ENCODE data around the gene SF3B3.

Gene SF3B3

GRCh38 chr16:70589998-70590471 lies 66.4 kb downstream of the SF3B3 start:
- DNase-seq (ENCODE audit: low read depth, low spot score) = peak; percentile 59

DNA sequence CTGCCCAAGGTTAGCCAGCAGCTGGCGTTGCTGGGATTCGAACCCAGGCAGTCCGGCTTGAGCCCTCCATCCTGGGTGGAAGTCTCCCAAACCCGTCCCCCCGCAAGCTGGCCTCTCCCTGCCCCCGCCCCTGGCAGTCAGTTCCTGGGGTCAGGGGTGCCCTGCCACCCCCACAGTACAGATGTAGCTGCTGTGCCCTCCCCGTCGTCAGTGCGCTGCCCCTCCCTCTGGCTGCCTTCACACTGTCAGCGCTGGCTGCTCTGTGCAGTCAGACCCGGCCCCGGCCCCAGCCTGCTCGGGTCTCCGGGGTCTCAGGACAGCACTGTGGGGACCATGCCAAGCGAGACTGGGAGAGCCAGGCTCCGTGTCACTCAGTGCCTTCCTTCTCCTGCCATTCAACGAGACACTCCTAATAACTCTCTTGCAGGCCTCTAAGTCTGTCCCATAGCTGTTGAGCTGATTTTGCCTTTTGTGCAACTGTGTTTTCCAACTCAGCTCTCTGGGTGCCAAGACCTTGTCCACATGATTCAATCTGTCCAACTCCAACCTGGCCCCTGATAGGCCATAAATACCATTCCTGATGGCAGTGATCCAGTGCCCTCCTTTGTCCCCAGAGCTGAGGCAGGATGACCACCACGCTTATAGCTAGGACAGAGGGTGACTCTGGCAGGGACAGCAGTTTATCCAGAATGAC lies 67.3 kb downstream of the SF3B3 start:
- DNase-seq (ENCODE audit: low read depth, low spot score) = no peak

DNA sequence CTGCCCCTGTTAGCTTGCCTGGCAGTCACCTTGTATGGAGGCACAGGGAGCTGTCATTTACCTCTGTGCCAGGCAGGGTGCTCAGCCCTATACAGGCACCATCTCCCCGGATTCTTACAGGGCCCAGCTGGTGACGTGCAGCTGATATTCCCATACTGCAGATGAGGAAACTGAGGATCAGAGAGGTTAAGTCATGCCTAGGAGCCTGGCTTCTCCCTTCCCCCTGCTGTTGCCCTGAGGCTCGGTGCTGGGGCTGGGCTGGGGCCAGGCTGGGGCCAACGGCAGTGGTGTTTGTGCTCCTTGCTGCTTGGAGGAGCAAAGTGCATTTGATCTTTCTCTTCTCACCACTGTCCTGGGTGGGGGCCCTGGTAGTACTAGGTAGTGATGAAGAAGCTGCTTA lies 68.0 kb downstream of the SF3B3 start:
- no peak for DNase-seq (ENCODE audit: low read depth, low spot score)

- no peak for DNase-seq (ENCODE audit: low read depth, low spot score)
Observed at GRCh38 chr16:70592106-70592571, 68.5 kb downstream of the SF3B3 start.

- no peak for DNase-seq (ENCODE audit: low read depth, low spot score)
Observed at GRCh38 chr16:70593544-70593943, 69.9 kb downstream of the SF3B3 start.

GRCh38 chr16:70594569-70594968 lies 71.0 kb downstream of the SF3B3 start:
- no peak for DNase-seq (ENCODE audit: low read depth, low spot score)

GRCh38 chr16:70597135-70597835 lies 73.7 kb downstream of the SF3B3 start:
- no peak for DNase-seq (ENCODE audit: low read depth, low spot score)

- no peak for DNase-seq (ENCODE audit: low read depth, low spot score)
Observed at GRCh38 chr16:70598937-70599503, 75.4 kb downstream of the SF3B3 start.

GRCh38 chr16:70600730-70601129 lies 77.1 kb downstream of the SF3B3 start:
- no peak for DNase-seq (ENCODE audit: low read depth, low spot score)

DNA sequence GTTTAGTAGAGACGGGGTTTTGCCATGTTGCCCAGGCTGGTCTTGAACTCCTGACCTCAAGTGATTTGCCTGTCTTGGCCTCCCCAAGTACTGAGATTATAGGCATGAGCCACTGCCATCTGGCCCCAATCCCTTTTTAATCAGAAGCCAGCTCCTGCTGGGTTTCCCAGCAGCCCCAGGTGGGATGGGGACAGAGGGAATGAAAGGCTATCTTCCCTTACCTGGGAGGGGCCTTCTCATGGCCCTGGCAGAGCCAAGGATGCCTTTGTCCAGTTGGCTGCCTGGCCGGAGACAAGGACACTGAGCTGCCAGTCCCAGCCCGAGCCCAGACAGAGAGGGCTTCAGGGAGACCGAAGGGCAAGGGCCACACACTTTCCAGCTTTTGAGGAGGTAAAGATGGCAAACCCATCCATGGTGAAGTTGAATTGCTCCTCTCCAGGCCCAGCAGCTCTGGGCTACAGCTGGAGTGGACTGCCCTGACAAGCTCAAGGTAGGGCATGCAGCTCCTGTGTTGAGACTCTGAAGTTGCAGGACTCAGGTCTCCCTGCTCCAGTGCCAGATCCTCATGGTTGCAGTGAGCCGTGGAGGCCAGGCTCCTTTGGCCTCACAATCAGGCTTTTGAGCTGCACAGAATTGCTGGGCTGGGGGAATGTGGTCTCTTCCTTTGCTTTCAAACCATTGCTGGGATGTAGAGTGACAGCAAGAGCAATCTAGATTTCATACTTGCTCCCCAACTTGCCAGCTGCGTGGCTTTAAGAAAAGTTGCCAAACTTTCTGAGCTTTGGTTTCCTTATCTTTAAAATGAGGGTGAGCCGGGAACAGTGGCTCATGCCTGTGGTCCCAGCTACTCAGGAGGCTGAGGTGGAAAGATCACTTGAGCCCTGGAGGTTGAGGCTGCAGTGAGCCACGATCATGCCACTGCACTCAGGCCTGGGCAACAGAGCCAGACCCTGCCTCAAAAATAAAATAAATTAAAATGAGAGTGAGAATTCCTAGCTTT lies 78.3 kb downstream of the SF3B3 start:
- no peak for DNase-seq (ENCODE audit: low read depth, low spot score)

DNA sequence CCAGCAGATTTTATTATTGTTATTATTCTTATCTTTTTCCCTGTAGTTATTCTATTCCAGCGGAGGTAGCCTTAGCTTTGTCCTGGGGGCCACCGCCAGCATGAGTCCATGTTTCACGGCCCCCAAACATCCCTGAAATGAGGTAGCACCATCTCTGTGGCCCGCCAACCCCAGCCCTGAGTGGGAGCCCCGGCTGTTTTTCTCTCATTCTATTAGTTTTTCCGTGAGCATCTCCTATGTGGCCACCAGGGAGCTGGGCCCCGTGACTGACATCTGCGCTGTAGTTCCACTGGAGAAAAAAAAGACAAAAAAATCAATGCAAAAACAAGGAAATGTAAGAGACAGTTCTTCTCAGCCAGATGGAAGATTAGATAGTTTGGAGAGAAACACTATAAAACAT lies 79.2 kb downstream of the SF3B3 start:
- DNase-seq (ENCODE audit: low read depth, low spot score) = no peak

DNA sequence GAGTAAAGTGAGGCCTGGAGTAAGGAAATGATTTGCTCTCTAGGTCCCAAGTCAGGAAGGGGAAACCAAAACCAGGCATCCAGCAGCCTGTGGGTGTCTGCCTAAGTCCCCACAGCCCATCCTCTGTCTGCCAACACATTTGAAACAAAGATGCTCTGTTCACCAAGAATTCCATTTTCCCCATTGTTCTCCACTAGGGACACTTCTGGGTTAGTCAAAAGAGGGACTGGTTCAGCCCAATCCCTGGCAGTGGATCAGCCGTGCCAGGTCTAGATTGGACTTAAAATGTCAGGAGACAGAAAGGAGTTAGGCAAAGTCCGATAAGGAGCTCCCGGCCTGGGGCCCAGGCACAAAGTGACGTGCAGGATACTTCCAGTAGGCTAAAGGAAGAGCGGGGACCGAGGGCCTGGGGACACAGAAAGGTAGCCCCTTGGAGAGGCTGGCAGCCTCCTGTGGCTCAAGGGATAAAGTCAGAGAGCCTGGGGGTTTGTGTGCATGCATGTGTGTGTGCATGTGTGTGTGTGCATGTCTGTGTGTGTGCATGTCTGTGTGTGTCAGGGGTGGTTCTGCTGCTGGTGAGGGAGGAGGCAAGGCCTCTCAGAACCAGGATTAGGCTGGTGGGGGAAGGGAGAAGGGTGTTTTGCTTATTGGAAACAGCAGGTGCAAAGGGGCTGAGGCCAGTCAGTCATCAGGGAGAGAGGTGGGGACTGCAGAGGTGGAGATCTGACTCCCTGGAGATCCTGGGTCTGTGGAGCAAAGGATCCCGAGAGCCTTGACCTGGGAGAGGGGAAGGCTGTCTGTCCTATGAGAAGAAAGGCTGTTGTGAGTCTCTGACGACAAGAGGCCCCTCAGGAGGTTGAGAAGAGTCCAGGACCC lies 81.0 kb downstream of the SF3B3 start:
- DNase-seq (ENCODE audit: low read depth, low spot score) = no peak

DNA sequence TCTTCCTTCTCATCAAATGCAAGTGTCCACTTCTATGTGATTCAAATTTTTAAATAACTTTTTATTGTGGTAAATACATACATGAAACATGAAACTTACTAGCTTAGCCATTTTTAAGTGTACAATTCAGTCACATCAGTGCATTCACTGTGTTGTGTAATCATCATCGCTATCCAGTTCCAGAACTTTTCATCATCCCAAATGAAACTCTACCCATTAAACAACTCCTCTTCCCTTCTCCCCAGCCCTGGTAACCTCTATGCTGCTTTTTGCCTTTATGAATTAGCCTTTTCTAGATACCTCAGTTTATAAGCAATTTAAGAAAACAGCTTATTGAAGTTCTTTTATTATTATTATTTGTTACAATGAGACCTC lies 81.7 kb downstream of the SF3B3 start:
- no peak for DNase-seq (ENCODE audit: low read depth, low spot score)

- no peak for DNase-seq (ENCODE audit: low read depth, low spot score)
Observed at GRCh38 chr16:70608521-70608920, 84.9 kb downstream of the SF3B3 start.

GRCh38 chr16:70610273-70611223 lies 86.9 kb downstream of the SF3B3 start:
- DNase-seq (ENCODE audit: low read depth, low spot score) = no peak

GRCh38 chr16:70611224-70611598 lies 87.6 kb downstream of the SF3B3 start:
- no peak for DNase-seq (ENCODE audit: low read depth, low spot score)

DNA sequence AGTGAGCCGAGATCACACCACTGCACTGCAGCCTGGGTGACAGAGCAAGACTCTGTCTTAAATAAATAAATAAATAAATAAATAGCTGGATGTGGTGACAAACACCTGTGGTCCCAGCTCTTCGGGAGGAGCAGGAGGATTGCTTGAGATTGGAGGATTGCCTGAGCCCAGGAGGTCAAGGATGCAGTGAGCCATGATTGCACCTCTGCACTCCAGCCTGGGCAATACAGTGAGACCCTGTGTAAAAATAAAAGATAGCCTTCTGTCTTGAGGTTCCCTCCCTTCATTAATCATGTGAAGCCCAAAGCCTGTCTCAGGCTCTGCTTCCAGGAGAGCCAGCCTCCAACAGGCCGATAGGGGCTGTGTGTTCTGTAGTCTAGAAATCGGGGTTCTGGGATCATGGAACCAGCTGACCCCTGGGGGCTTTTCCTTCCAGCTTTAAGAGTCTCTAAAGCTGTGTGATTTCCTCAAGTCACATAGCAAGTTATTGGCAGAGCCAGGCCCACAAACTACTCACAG lies 88.2 kb downstream of the SF3B3 start:
- DNase-seq (ENCODE audit: low read depth, low spot score) = no peak

- DNase-seq (ENCODE audit: low read depth, low spot score) = no peak
Observed at GRCh38 chr16:70612931-70613330, 89.3 kb downstream of the SF3B3 start.

DNA sequence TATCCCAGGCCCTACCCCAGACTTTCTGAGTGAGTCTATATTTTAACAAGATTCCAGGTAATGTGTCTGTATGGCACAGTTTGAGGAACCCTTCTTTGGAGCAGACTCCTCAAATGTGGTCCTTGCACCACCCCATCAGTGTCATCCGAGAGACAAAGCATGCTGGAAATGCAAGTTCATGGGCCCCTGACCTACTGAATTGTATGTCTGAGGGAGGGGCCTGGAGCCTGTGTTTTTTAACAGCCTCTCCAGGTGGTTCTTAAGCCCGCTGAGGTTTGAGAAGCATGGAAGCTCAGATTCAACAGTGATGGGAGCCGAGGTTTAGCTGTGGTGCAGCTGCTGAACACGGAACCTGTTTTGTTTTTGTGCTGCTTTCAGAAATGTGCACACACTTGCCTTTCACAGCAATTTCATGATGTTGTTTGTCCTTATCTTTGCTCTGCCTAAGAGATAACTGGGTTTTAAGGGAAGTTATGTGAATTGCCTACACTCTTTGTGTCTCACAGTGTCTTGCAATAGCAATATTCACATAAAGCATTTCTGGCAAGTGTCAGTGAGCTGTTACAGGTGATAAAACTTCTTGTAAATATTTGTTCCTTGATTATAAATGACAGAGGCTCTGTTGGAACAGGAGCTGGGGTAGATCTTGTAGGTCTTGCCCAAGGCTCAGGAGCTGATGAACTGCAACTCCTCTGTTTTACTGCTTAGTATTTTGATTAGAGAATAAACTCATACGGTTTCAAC lies 90.8 kb downstream of the SF3B3 start:
- DNase-seq (ENCODE audit: low read depth, low spot score) = no peak

Data from smooth muscle cell of the brain vasculature (primary cell).